ENCODE data around the gene DNAI2.
A peak's percentile ranks its signal among the peaks of the same experiment; 100 is the strongest.
"Not testable (repeated sequence)": the region's sequence is repeated elsewhere in the genome, so short reads cannot be mapped to it uniquely, and the experiment has no call there.

DNAI2 gene

GRCh38 chr17:74260525-74260850 is 13.5 kb upstream of the DNAI2 start:
- no peak overlapping the region for H3K4me3 ChIP-seq (ENCODE audit: low read depth, low read length)
- H3K9ac ChIP-seq (ENCODE audit: low read depth, low read length): no peak overlapping the region
- peaks cover 17% of the 10 kb centered on the region for H3K4me1 ChIP-seq (ENCODE audit: control insufficient read depth, insufficient read depth, low read length)
- peak overlapping the region; percentile 45 for H3K27ac ChIP-seq (ENCODE audit: low read depth, low read length)
- H3K9me3 ChIP-seq (ENCODE audit: control insufficient read depth, insufficient read depth, low read length): no peaks in the 10 kb centered on the region
- no peaks in the 10 kb centered on the region for H3K27me3 ChIP-seq (ENCODE audit: control insufficient read depth, insufficient read depth, low read length)
- no peaks in the 10 kb centered on the region for H3K36me3 ChIP-seq (ENCODE audit: control insufficient read depth, insufficient read depth, low read length)

GRCh38 chr17:74262601-74263000 is 11.4 kb upstream of the DNAI2 start:
- Histone ChIP-seq H3K9ac (ENCODE audit: low read depth, low read length) (no peak overlapping the region), H3K36me3 (ENCODE audit: control insufficient read depth, insufficient read depth, low read length) (no peaks in the 10 kb centered on the region), H3K4me1 (ENCODE audit: control insufficient read depth, insufficient read depth, low read length) (peaks cover 17% of the 10 kb centered on the region), H3K4me3 (ENCODE audit: low read depth, low read length) (no peak overlapping the region), H3K27me3 (ENCODE audit: control insufficient read depth, insufficient read depth, low read length) (no peaks in the 10 kb centered on the region), H3K27ac (ENCODE audit: low read depth, low read length) (no peak overlapping the region), H3K9me3 (ENCODE audit: control insufficient read depth, insufficient read depth, low read length) (no peaks in the 10 kb centered on the region)

- not testable (repeated sequence) for H3K27me3 ChIP-seq (ENCODE audit: control insufficient read depth, insufficient read depth, low read length); H3K36me3 ChIP-seq (ENCODE audit: control insufficient read depth, insufficient read depth, low read length); H3K9me3 ChIP-seq (ENCODE audit: control insufficient read depth, insufficient read depth, low read length); H3K9ac ChIP-seq (ENCODE audit: low read depth, low read length); H3K4me1 ChIP-seq (ENCODE audit: control insufficient read depth, insufficient read depth, low read length); H3K27ac ChIP-seq (ENCODE audit: low read depth, low read length); H3K4me3 ChIP-seq (ENCODE audit: low read depth, low read length)
Observed at GRCh38 chr17:74267054-74267453, 7.0 kb upstream of the DNAI2 start.

- Histone ChIP-seq H3K9me3 (ENCODE audit: control insufficient read depth, insufficient read depth, low read length) (no peaks in the 10 kb centered on the region), H3K27me3 (ENCODE audit: control insufficient read depth, insufficient read depth, low read length) (no peaks in the 10 kb centered on the region), H3K9ac (ENCODE audit: low read depth, low read length) (no peak overlapping the region), H3K36me3 (ENCODE audit: control insufficient read depth, insufficient read depth, low read length) (no peaks in the 10 kb centered on the region), H3K4me3 (ENCODE audit: low read depth, low read length) (no peak overlapping the region), H3K27ac (ENCODE audit: low read depth, low read length) (no peak overlapping the region), H3K4me1 (ENCODE audit: control insufficient read depth, insufficient read depth, low read length) (peaks cover 5% of the 10 kb centered on the region; the same call in 1 of the 2 replicates)
Observed at GRCh38 chr17:74267579-74267978, 6.5 kb upstream of the DNAI2 start.

- H3K9me3 ChIP-seq (ENCODE audit: control insufficient read depth, insufficient read depth, low read length): no peaks in the 10 kb centered on the region
- H3K27ac ChIP-seq (ENCODE audit: low read depth, low read length): no peak overlapping the region
- no peaks in the 10 kb centered on the region for H3K27me3 ChIP-seq (ENCODE audit: control insufficient read depth, insufficient read depth, low read length)
- H3K9ac ChIP-seq (ENCODE audit: low read depth, low read length): no peak overlapping the region
- peaks cover 7% of the 10 kb centered on the region; the same call in 1 of the 2 replicates for H3K4me1 ChIP-seq (ENCODE audit: control insufficient read depth, insufficient read depth, low read length)
- no peak overlapping the region for H3K4me3 ChIP-seq (ENCODE audit: low read depth, low read length)
- no peaks in the 10 kb centered on the region for H3K36me3 ChIP-seq (ENCODE audit: control insufficient read depth, insufficient read depth, low read length)
Observed at GRCh38 chr17:74267987-74268499, 6.0 kb upstream of the DNAI2 start.

GRCh38 chr17:74268558-74268957 is 5.5 kb upstream of the DNAI2 start:
- H3K36me3 ChIP-seq (ENCODE audit: control insufficient read depth, insufficient read depth, low read length): no peaks in the 10 kb centered on the region
- no peaks in the 10 kb centered on the region for H3K9me3 ChIP-seq (ENCODE audit: control insufficient read depth, insufficient read depth, low read length)
- H3K4me1 ChIP-seq (ENCODE audit: control insufficient read depth, insufficient read depth, low read length): peaks cover 7% of the 10 kb centered on the region; the same call in 1 of the 2 replicates
- no peak overlapping the region for H3K9ac ChIP-seq (ENCODE audit: low read depth, low read length)
- H3K27me3 ChIP-seq (ENCODE audit: control insufficient read depth, insufficient read depth, low read length): 0 out of 2 replicates have a peak, but pooled peaks cover under 1% of the 10 kb centered on the region
- H3K27ac ChIP-seq (ENCODE audit: low read depth, low read length): no peak overlapping the region
- H3K4me3 ChIP-seq (ENCODE audit: low read depth, low read length): no peak overlapping the region

GRCh38 chr17:74270333-74270732 is 3.7 kb upstream of the DNAI2 start:
- H3K9ac ChIP-seq (ENCODE audit: low read depth, low read length): no peak overlapping the region
- peaks cover 15% of the 10 kb centered on the region for H3K27me3 ChIP-seq (ENCODE audit: control insufficient read depth, insufficient read depth, low read length)
- no peak overlapping the region for H3K27ac ChIP-seq (ENCODE audit: low read depth, low read length)
- no peak overlapping the region for H3K4me3 ChIP-seq (ENCODE audit: low read depth, low read length)
- H3K9me3 ChIP-seq (ENCODE audit: control insufficient read depth, insufficient read depth, low read length): no peaks in the 10 kb centered on the region
- H3K36me3 ChIP-seq (ENCODE audit: control insufficient read depth, insufficient read depth, low read length): no peaks in the 10 kb centered on the region
- peaks cover 10% of the 10 kb centered on the region; the same call in 1 of the 2 replicates for H3K4me1 ChIP-seq (ENCODE audit: control insufficient read depth, insufficient read depth, low read length)

- Histone ChIP-seq H3K4me3 (ENCODE audit: low read depth, low read length) (no peak overlapping the region), H3K9me3 (ENCODE audit: control insufficient read depth, insufficient read depth, low read length) (no peaks in the 10 kb centered on the region), H3K36me3 (ENCODE audit: control insufficient read depth, insufficient read depth, low read length) (no peaks in the 10 kb centered on the region), H3K27me3 (ENCODE audit: control insufficient read depth, insufficient read depth, low read length) (peaks cover 15% of the 10 kb centered on the region), H3K4me1 (ENCODE audit: control insufficient read depth, insufficient read depth, low read length) (peaks cover 10% of the 10 kb centered on the region; the same call in 1 of the 2 replicates), H3K9ac (ENCODE audit: low read depth, low read length) (no peak overlapping the region), H3K27ac (ENCODE audit: low read depth, low read length) (no peak overlapping the region)
Observed at GRCh38 chr17:74271281-74271680, 2.8 kb upstream of the DNAI2 start.

GRCh38 chr17:74271901-74272561 is 2.0 kb upstream of the DNAI2 start:
- H3K27me3 ChIP-seq (ENCODE audit: control insufficient read depth, insufficient read depth, low read length): peaks cover 15% of the 10 kb centered on the region
- H3K36me3 ChIP-seq (ENCODE audit: control insufficient read depth, insufficient read depth, low read length): no peaks in the 10 kb centered on the region
- no peak overlapping the region for H3K9ac ChIP-seq (ENCODE audit: low read depth, low read length)
- H3K9me3 ChIP-seq (ENCODE audit: control insufficient read depth, insufficient read depth, low read length): no peaks in the 10 kb centered on the region
- H3K4me1 ChIP-seq (ENCODE audit: control insufficient read depth, insufficient read depth, low read length): peaks cover 10% of the 10 kb centered on the region; the same call in 1 of the 2 replicates
- H3K4me3 ChIP-seq (ENCODE audit: low read depth, low read length): no peak overlapping the region
- H3K27ac ChIP-seq (ENCODE audit: low read depth, low read length): peak overlapping the region; percentile 8

- H3K27me3 ChIP-seq (ENCODE audit: control insufficient read depth, insufficient read depth, low read length): peaks cover 15% of the 10 kb centered on the region
- no peak overlapping the region for H3K4me3 ChIP-seq (ENCODE audit: low read depth, low read length)
- H3K9me3 ChIP-seq (ENCODE audit: control insufficient read depth, insufficient read depth, low read length): no peaks in the 10 kb centered on the region
- H3K4me1 ChIP-seq (ENCODE audit: control insufficient read depth, insufficient read depth, low read length): peaks cover 10% of the 10 kb centered on the region; the same call in 1 of the 2 replicates
- no peak overlapping the region for H3K9ac ChIP-seq (ENCODE audit: low read depth, low read length)
- H3K36me3 ChIP-seq (ENCODE audit: control insufficient read depth, insufficient read depth, low read length): no peaks in the 10 kb centered on the region
- H3K27ac ChIP-seq (ENCODE audit: low read depth, low read length): no peak overlapping the region
Observed at GRCh38 chr17:74272731-74273201, 1.3 kb upstream of the DNAI2 start.

GRCh38 chr17:74274709-74275340 is 791 bp downstream of the DNAI2 start:
- no peaks in the 10 kb centered on the region for H3K36me3 ChIP-seq (ENCODE audit: control insufficient read depth, insufficient read depth, low read length)

More at GRCh38 chr17:74274709-74275340, 791 bp downstream of the DNAI2 start:
- no peak overlapping the region for H3K27ac ChIP-seq (ENCODE audit: low read depth, low read length)
- H3K4me1 ChIP-seq (ENCODE audit: control insufficient read depth, insufficient read depth, low read length): peaks cover 10% of the 10 kb centered on the region; the same call in 1 of the 2 replicates
- H3K4me3 ChIP-seq (ENCODE audit: low read depth, low read length): no peak overlapping the region
- H3K27me3 ChIP-seq (ENCODE audit: control insufficient read depth, insufficient read depth, low read length): peaks cover 15% of the 10 kb centered on the region
- H3K9ac ChIP-seq (ENCODE audit: low read depth, low read length): no peak overlapping the region
- no peaks in the 10 kb centered on the region for H3K9me3 ChIP-seq (ENCODE audit: control insufficient read depth, insufficient read depth, low read length)

All from HUES48 (cell line).